Epithelial cell of proximal tubule (primary cell): ENCODE measurements around the gene RGL3. TPM values are rescaled to one million over a fixed set of nuclear protein-coding genes. Genes with fewer than 3 reads are reported as not detected.
"Not testable (repeated sequence)": the region's sequence is repeated elsewhere in the genome, so short reads cannot be mapped to it uniquely, and the experiment has no call there.

ENCODE experiments used
- DNase-seq: peaks from one replicate; pipeline ENCODE4 v3.0.0-alpha.2; 2011; ENCODE audit warnings: low read depth
- H3K4me3 ChIP-seq: 2 replicates; pipeline ENCODE4 v1.5.1; 2011; ENCODE audit warnings: low read depth, mild to moderate bottlenecking, low read length
- CTCF ChIP-seq: conservative IDR thresholded peaks from 2 replicates; pipeline ENCODE4 v1.5.1; 2012; ENCODE audit warnings: low read depth, mild to moderate bottlenecking, low read length
- total RNA-seq: library from RNA; depleted of rRNA; stranded (reverse); fragments of >200 nt; gene quantifications from 2 replicates; pipeline ENCODE4 v1.2.3, GENCODE V29; 2015

RGL3 gene
- total RNA-seq, result 3.1 and 19.0 TPM in 2 replicates

- H3K4me3 ChIP-seq, result peak within 1 kb of the TSS; percentile 70
- TF ChIP-seq CTCF, result no peak
- DNase-seq, result no peak
Measured at GRCh38 chr19:11418549-11419506, at the start of gene RGL3. Gene RGL3 (minus strand): TSS chr19:11419314. CDS start chr19:11419278, 36 bp downstream.

GRCh38 chr19:11468266-11468845, 49.2 kb upstream of the RGL3 start:
- not testable (repeated sequence) for H3K4me3 ChIP-seq, DNase-seq

- TF ChIP-seq CTCF, result no peak
- no peak overlapping the region for H3K4me3 ChIP-seq
- no peak for DNase-seq
Measured at GRCh38 chr19:11465600-11465999, 46.5 kb upstream of the RGL3 start.

- no peak for DNase-seq
- no peak for TF ChIP-seq CTCF
- H3K4me3 ChIP-seq, result no peak overlapping the region
Measured at GRCh38 chr19:11464333-11465265, 45.5 kb upstream of the RGL3 start.

- TF ChIP-seq CTCF, result no peak
- H3K4me3 ChIP-seq, result no peak overlapping the region
- no peak for DNase-seq
Measured at GRCh38 chr19:11463391-11463790, 44.3 kb upstream of the RGL3 start.

GRCh38 chr19:11461453-11461852, 42.3 kb upstream of the RGL3 start:
- no peak overlapping the region for H3K4me3 ChIP-seq
- TF ChIP-seq CTCF, result no peak
- DNase-seq, result no peak

GRCh38 chr19:11460207-11460606, 41.1 kb upstream of the RGL3 start:
- TF ChIP-seq CTCF, result peak; percentile 45
- no peak overlapping the region for H3K4me3 ChIP-seq
- DNase-seq, result no peak

GRCh38 chr19:11458912-11459311, 39.8 kb upstream of the RGL3 start:
- not testable (repeated sequence) for H3K4me3 ChIP-seq, DNase-seq
